Activated CD4-positive, alpha-beta T cell treated with anti-CD3 and anti-CD28 coated beads, Interleukin-2, amount 50 U/mL, for 16 hours (primary cell): ENCODE data around the gene UPK3B.
"Not testable (repeated sequence)": the region's sequence is repeated elsewhere in the genome, so short reads cannot be mapped to it uniquely, and the experiment has no call there.

Experiments
- DNase-seq: peaks from one replicate; pipeline ENCODE4 v3.0.0-alpha.2; 2020

Gene UPK3B

GRCh38 chr7:76495717-76496116 is 14.6 kb upstream of the UPK3B start:
- DNase-seq = not testable (repeated sequence)

GRCh38 chr7:76497918-76498582 is 12.3 kb upstream of the UPK3B start:
- DNase-seq = not testable (repeated sequence)

GRCh38 chr7:76498583-76499200 is 11.7 kb upstream of the UPK3B start:
- not testable (repeated sequence) for DNase-seq

GRCh38 chr7:76499201-76499923 is 11.0 kb upstream of the UPK3B start:
- not testable (repeated sequence) for DNase-seq

- not testable (repeated sequence) for DNase-seq
Observed at GRCh38 chr7:76499924-76500241, 10.5 kb upstream of the UPK3B start.

GRCh38 chr7:76502224-76502623 is 8.1 kb upstream of the UPK3B start:
- DNase-seq = not testable (repeated sequence)

GRCh38 chr7:76502836-76503235 is 7.5 kb upstream of the UPK3B start:
- not testable (repeated sequence) for DNase-seq

- not testable (repeated sequence) for DNase-seq
Observed at GRCh38 chr7:76503244-76503643, 7.1 kb upstream of the UPK3B start.

- not testable (repeated sequence) for DNase-seq
Observed at GRCh38 chr7:76504351-76505167, 5.8 kb upstream of the UPK3B start.

- no peak for DNase-seq
Observed at GRCh38 chr7:76505168-76506080, 4.9 kb upstream of the UPK3B start.

- DNase-seq = no peak
Observed at GRCh38 chr7:76506081-76506440, 4.3 kb upstream of the UPK3B start.

GRCh38 chr7:76506643-76507042 is 3.7 kb upstream of the UPK3B start:
- not testable (repeated sequence) for DNase-seq

GRCh38 chr7:76507723-76508406 is 2.5 kb upstream of the UPK3B start:
- DNase-seq = no peak

GRCh38 chr7:76511200-76511910 is 1.0 kb downstream of the UPK3B start:
- not testable (repeated sequence) for DNase-seq

GRCh38 chr7:76511911-76512885 is 1.8 kb downstream of the UPK3B start:
- DNase-seq = not testable (repeated sequence)

GRCh38 chr7:76512941-76513816 is 2.8 kb downstream of the UPK3B start:
- DNase-seq = no peak

- no peak for DNase-seq
Observed at GRCh38 chr7:76513817-76514799, 3.8 kb downstream of the UPK3B start.
